ENCODE data around the gene ERBB4. TPM values are rescaled to one million over a fixed set of nuclear protein-coding genes. Genes with fewer than 3 reads are reported as not detected.

ERBB4 gene
- total RNA-seq, 1 donor from 2014 or later = 25.3 TPM

- Histone ChIP-seq H3K36me3 (no peaks in the 10 kb centered on the region), H3K27me3 (ENCODE audit: low read depth) (no peaks in the 10 kb centered on the region), H3K4me3 (no peak overlapping the region), H3K4me1 (no peaks in the 10 kb centered on the region), H3K27ac (no peak overlapping the region), H3K9me3 (no peaks in the 10 kb centered on the region)
- no peak for ATAC-seq
- DNase-seq = no peak
- TF ChIP-seq CTCF (IDR thresholded peaks at IDR 0.05) = no peak
- intact Hi-C loops (cut with DNase I) = no loop called here
Observed at GRCh38 chr2:212299333-212299732, 239.3 kb downstream of the ERBB4 start.

GRCh38 chr2:212295571-212295970 is 243.0 kb downstream of the ERBB4 start:
- H3K9me3 ChIP-seq = no peaks in the 10 kb centered on the region
- H3K4me3 ChIP-seq = no peak overlapping the region
- ATAC-seq (no peak), DNase-seq (no peak)
- no peak for TF ChIP-seq CTCF (IDR thresholded peaks at IDR 0.05)
- no peaks in the 10 kb centered on the region for H3K36me3 ChIP-seq
- no peaks in the 10 kb centered on the region for H3K27me3 ChIP-seq (ENCODE audit: low read depth)
- H3K27ac ChIP-seq = no peak overlapping the region
- no peaks in the 10 kb centered on the region for H3K4me1 ChIP-seq
- intact Hi-C loops (cut with DNase I) = no loop called here

- Histone ChIP-seq H3K36me3 (no peaks in the 10 kb centered on the region), H3K27me3 (ENCODE audit: low read depth) (no peaks in the 10 kb centered on the region), H3K9me3 (no peaks in the 10 kb centered on the region), H3K4me1 (no peaks in the 10 kb centered on the region), H3K27ac (no peak overlapping the region), H3K4me3 (no peak overlapping the region)
- intact Hi-C loops (cut with DNase I) = no loop called here
- TF ChIP-seq CTCF (IDR thresholded peaks at IDR 0.05) = no peak
- ATAC-seq (no peak), DNase-seq (no peak)
Observed at GRCh38 chr2:212294816-212295215, 243.8 kb downstream of the ERBB4 start.

- Histone ChIP-seq H3K4me3 (no peak overlapping the region), H3K36me3 (no peaks in the 10 kb centered on the region), H3K27me3 (ENCODE audit: low read depth) (no peaks in the 10 kb centered on the region), H3K9me3 (no peaks in the 10 kb centered on the region), H3K4me1 (no peaks in the 10 kb centered on the region), H3K27ac (no peak overlapping the region)
- intact Hi-C loops (cut with DNase I) = no loop called here
- no peak for DNase-seq
- TF ChIP-seq CTCF (IDR thresholded peaks at IDR 0.05) = no peak
- ATAC-seq = no peak
Observed at GRCh38 chr2:212289301-212289700, 249.3 kb downstream of the ERBB4 start.

- ATAC-seq (no peak), DNase-seq (peak; percentile 21)
- no peaks in the 10 kb centered on the region for H3K27me3 ChIP-seq (ENCODE audit: low read depth)
- no peak overlapping the region for H3K27ac ChIP-seq
- no peak for TF ChIP-seq CTCF (IDR thresholded peaks at IDR 0.05)
- intact Hi-C loops (cut with DNase I) = no loop called here
- H3K36me3 ChIP-seq = no peaks in the 10 kb centered on the region
- no peak overlapping the region for H3K4me3 ChIP-seq
- no peaks in the 10 kb centered on the region for H3K9me3 ChIP-seq
- H3K4me1 ChIP-seq = no peaks in the 10 kb centered on the region
Observed at GRCh38 chr2:212288308-212288707, 250.3 kb downstream of the ERBB4 start.

GRCh38 chr2:212284166-212284565 is 254.4 kb downstream of the ERBB4 start:
- Histone ChIP-seq H3K9me3 (no peaks in the 10 kb centered on the region), H3K27me3 (ENCODE audit: low read depth) (no peaks in the 10 kb centered on the region), H3K36me3 (no peaks in the 10 kb centered on the region), H3K4me3 (no peak overlapping the region), H3K4me1 (no peaks in the 10 kb centered on the region), H3K27ac (no peak overlapping the region)
- no peak for TF ChIP-seq CTCF (IDR thresholded peaks at IDR 0.05)
- intact Hi-C loops (cut with DNase I) = no loop called here
- DNase-seq (no peak), ATAC-seq (no peak)
